Measurements from ENCODE around the gene CLNS1A.
"Not testable (repeated sequence)": the region's sequence is repeated elsewhere in the genome, so short reads cannot be mapped to it uniquely, and the experiment has no call there.

The CLNS1A gene

DNA sequence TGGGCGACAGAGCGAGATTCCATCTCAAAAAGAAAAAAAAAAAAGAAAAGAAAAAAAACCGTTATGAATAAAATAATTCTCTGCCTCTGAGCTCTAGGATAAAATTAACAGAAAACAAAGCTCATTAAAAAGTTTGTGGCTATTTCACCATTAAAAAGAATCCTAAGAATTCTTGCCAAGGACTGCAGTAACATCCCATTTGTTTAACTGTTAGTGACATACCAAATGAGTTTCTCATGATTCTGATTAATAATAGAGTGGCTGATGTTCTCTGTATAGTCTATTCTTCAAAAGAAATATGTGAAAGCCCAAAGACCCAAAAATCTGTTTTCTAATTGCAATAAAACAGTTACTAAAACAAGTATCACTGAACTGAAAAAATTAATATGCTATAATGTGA, 19.7 kb downstream of the CLNS1A start:
- DNase-seq = no peak

DNA sequence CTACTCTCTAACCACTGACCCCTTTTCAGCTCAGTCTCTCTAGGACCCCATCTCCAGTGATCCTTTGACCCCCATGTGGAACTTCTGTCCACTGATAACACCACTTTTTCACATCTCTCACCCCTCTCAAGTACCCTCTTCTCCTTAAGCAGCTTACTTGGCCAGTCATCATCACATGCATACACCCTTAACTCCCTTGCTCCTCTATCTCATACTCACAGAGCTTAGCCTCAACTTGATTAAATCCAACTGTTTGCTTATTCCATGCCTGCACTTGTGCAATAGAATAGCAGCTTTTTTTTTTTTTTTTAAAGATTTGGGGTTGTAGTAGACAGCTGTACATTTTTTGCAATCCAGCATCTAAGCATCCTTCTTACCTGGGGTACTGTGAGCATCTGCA, 25.7 kb downstream of the CLNS1A start:
- DNase-seq = no peak

DNA sequence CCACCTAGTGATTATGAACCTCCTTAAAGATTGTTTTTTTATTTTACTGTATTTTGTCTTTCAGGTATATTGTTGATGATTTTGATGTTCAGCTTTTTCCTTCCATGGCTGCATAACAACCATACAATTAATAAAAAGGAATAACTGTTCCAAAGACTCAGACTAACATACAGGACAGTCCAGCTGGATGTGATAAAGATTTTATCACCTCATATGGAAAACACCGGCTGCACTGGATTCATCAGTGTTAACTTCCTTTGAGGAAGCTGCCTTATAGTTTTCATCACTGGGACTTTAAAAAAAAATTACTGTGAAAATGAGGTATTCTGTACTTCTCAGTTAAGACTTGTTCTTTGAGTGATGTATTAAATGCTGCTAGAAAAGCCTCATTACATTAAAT, 28.4 kb downstream of the CLNS1A start:
- DNase-seq = no peak

DNA sequence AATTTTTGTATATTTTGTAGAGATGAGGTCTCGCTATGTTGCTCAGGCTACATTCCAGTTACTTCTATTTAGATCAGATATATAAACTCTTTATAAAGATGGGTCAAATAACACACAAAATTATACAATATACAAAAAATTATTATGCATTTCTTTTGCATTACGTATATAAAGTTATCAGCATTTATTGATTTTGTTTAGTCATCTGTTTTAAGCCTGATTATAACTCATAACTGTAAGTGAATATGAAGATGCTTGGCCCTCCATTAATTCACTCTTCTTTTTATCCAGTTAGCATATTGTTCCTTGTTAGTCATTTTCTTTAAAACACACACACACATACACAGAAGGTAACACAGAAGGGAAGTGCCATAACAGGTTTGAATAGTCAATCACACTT, 33.3 kb downstream of the CLNS1A start:
- no peak for DNase-seq

DNA sequence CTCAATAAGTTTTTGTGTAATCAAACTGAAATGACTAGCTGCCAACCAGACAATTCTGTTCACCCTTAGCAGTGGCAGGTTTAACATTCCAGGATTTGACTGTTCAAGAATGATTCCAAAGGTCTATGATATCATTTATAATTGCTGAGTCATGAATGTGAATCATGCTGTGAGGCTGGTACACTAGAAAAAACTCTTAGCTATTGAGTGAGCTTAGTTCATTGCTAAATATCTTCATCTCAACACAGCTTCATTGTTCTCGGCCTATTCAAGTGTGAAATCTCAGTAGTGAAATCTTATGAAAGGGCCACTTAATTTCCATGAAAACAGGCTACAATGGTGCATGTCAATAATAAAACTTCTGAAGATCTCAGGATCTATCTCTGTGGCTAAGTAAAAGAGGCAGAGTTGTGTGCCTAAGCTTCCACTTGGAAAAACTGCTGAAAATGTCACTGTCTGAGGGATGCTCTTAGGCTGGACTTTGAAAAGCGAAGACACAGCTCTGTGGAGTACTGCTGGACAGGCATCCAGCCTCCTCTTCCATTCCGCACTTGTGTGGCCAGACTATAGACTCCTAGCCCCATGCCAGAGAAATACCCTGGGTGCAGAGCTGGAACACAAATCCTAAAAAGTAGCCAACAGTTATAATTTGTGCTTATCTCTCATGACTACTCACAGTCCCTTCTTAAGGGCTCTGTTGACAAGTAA, 35.1 kb downstream of the CLNS1A start:
- DNase-seq = no peak

DNA sequence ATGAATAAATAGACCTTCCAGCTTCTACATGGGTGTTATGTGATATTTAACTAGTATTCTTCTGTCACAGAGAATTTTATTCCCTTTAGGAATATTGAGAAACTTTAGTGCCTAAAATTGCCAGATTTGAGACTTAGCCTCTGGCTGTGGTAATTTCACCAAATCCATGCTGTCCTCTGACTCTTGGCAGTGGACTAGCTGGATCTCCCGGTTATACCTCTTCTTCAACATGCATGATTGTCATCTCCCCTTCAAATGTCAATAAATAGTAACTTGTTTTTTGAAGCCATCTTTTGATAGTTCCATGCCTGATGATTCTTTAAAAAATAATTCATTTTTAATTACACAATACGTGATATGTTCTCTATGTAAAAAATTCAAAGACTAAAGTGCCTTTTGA, 39.4 kb downstream of the CLNS1A start:
- DNase-seq = no peak

DNA sequence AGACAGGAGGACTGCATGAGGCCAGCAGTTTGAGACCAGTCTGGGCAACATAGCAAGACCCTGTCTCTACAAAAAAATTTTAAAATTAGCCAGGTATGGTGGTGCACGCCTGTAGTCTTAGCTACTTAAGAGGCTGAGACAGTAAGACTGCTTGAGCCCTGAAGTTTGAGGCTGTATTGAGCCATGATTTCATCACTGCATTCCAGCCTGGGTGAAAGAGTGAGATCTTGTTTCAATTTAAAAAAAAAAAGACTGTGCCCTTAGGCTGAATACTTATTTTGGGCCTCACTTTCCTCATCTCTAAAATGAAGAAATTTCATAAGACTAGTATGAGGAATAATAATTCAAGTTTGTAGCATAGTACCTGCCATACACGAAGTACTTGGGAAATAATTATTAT, 41.0 kb downstream of the CLNS1A start:
- DNase-seq = no peak

DNA sequence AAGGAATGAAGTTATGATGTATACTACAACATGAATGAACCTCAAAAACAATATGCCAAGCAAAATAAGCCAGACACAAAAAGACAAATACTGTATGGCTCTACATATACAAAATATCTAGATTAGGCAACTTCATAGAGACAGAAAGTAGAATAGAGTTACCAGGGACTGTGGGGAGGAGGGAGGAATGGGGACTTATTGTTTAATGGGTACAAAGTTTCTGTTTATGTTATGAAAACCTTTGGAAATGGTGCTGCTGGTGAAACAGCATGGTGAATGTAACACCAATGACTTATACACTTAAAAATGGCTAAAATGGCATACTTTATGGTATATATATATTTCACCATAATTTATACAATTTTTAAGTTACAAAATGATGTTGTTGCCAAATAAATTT, 43.7 kb downstream of the CLNS1A start:
- DNase-seq = no peak

DNA sequence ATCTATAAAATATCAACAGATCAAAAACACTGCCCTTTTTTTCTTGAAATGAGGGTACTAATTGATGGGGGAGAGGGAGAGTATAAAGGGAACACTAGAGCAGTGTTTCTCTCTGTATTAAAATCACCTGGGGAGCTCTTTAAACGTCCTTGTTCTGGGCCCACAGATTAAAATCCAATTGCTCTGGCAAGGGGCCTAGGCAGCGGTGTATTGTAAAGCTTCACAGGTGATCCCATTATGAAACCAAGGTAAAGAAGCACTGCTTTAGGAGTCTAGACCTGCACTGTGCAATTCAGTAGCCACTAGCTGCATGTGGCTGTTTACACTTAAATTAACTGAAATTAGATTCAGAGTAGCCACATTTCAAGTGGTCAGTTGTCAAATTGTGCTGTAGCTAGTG, 44.9 kb downstream of the CLNS1A start:
- no peak for DNase-seq

DNA sequence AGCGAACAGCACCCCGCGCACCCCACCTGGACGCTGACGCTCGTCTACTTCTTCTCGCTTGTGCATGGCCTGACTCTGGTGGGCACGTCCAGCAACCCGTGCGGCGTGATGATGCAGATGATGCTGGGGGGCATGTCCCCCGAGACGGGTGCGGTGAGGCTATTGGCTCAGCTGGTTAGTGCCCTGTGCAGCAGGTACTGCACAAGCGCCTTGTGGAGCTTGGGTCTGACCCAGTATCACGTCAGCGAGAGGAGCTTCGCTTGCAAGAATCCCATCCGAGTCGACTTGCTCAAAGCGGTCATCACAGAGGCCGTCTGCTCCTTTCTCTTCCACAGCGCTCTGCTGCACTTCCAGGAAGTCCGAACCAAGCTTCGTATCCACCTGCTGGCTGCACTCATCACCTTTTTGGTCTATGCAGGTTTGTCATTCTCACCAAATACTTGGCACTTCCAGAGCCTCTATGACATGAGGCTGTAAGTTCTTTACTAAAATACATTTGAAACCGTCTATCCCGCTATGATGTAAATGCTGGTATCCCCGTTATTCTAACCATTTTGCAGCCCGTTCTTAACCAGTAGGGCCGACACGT, 47.3 kb downstream of the CLNS1A start:
- peak; percentile 48 for DNase-seq

DNA sequence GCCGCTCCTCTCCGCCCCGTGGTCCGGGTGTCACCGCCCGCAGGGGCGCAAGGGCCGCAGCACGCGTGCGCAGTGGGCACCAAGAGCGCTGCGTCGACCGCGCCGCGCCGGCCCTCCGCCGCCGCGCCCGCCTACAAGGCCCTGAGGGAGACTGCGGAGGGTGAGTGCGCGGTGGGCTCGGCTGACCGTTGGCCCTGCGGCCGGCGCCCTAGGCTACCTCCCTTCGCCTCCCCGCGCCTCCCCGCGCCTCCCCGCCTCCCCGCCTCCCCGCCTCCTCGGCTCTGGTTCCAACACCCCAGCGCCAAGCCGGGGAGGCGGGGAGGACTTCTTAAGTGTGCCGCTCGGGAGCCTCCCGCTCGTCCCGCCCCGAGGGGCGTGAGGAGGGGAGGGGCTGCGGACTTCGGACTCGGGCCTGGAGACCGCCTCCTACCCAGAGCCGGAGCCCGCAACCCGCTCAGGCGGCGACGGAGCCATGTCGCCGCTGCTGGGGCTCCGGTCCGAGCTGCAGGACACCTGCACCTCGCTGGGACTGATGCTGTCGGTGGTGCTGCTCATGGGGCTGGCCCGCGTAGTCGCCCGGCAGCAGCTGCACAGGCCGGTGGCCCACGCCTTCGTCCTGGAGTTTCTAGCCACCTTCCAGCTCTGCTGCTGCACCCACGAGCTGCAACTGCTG, 47.9 kb downstream of the CLNS1A start, which contains the start of gene AQP11:
AQP11 (plus strand) TSS at position 433 of the 673 bp plus-strand sequence; CDS start at position 473, 40 bp downstream.
- DNase-seq = peak; percentile 89

DNA sequence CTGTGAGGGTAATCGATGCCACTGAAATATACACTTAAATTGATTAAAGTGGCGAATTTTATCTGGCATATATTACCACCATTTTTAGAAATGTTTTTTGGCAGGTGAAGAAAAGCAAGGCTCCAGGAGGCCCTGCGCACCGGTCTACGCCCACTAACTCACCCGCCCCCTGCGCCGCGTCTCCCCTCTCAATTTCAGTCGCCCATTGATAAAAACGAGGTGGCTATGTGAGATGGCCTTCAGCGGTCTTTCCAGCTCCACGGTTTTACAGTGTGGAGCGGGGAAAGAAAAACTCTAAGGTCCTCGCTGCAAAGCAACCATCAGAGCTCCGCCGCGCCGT, 48.4 kb downstream of the CLNS1A start:
- no peak for DNase-seq

DNA sequence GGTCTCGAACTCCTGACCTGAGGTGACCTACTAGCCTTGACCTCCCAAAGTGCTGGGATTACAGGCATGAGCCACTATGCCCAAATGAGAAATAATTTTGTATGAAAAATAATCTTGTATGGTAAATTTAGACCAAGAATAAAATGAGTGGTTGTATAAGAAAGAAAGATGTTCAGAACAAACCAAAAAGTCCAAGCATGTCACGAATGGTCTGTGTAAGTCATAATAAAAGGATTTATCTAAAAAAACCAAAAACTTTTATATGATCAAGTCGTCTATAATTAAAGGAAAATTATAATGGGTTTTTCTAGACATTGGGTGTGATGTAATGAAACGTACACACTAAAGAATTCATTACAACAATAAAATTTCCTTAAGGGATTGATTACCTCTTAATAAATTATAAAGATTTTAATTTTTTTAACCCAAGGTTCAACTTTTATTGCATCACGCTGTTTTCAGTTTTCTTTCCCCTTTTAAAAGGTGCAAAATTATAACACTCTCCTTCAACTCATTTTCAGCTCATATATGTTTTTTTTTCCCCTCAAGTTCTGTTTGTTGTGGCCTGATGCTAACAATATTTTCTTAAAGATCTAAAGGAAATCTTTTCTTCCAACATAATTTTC, 56.8 kb downstream of the CLNS1A start:
- no peak for DNase-seq

DNA sequence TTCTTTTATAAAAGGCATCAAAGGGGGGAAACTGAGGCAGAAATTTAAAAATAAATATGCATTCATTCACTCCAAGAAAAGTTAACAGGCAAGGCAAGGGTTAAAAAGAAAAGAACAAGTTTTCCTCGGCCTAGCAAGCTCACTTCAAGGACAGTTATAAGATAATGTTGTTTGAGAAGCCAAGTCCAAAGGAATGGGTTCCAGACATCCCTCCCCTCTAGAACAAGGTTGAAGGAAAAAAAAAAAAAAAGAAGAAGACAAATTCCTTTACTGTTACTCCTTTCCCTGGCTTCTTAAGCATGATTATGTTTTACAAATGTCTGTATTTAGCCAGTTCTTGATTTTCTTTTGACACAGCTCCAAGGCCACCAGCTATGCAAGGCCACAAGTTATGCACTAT, 62.2 kb downstream of the CLNS1A start:
- not testable (repeated sequence) for DNase-seq

DNA sequence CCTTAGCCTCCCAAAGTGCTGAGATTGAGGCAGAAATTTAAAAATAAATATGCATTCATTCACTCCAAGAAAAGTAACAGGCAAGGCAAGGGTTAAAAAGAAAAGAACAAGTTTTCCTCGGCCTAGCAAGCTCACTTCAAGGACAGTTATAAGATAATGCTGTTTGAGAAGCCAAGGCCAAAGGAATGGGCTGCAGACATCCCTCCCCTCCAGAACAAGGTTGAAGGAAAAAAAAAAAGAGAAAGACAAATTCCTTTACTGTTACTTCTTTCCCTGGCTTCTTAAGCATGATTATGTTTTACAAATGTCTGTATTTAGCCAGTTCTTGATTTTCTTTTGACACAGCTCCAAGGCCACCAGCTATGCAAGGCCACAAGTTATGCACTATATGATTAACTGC, 66.7 kb downstream of the CLNS1A start:
- DNase-seq = not testable (repeated sequence)

DNA sequence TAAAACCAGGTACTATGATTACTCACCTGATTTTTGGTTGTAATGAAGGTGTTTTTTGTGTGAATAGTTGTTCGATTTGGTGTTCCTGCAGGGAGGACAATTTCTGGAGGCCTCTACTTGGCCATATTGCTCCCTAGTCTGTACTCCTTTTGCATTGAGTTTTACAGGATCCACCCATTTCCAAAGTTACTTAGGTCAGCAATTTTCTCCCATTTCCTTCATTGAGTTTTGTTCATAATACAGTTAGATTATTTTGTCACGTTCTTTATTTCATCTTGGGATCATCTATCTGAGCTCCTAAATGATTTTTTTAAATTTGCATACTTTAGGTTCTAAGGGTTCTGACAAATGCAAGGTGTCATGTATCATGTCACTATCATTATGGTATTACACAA, 67.9 kb downstream of the CLNS1A start:
- no peak for DNase-seq

DNA sequence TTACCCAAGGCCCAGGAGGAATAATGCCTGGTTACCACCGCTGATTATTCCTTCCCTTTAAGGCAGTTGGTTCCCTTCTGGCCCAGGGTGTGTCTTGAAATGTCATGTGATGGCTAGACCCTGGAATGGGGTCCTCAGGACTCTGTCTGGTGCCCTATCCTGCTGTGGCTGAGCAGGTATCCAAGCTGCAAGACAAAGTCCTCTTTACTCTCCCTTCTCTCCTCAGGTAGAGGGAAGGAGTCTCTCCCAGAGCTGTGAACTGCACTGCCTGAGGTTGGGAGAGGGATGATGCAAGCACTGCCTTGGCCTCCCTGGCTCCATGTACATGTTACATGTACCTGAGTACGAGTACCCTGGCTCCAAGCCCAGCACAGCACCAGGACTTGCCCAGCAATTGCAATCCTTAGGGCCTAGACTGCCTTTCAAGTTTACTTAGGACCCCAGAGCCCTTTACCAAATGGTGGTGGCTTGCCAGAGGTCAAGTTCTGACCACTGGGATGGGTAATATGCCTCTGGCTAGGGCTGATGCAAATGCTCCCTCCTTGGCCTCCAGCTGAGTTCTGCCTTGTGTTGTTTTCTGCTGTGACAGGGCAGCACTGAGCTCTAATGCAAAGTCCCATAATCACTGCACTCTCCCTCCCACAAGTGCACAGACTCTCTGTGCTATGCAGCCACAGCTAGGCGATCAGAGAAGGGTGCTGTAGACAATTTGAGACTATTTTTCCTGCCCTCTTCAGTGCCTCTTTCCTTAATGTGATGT, 68.5 kb downstream of the CLNS1A start:
- DNase-seq = no peak

DNA sequence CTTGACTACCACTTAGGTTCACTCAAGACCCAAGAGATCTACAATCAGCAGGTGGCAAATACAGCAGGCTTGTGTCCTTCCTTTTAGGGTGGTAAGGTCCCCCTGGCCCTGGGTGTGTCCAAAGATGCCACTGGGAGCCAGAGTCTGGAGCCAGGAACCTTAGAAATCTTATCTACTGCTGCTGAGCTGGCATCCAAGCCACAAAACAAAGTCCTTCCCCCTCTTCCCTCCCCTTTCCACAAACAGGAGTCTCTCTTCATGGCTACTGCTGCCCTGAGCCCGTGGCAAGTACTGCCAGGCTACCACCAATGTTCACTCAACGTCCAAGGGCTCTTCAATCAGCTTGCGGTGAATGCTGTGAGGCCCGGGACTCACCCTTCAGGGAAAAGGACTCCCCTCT, 69.3 kb downstream of the CLNS1A start:
- DNase-seq = no peak

Measured in femur (tissue), 1 donor.